ENCODE data around the gene DRC1. TPM values are rescaled to one million over a fixed set of nuclear protein-coding genes. Genes with fewer than 3 reads are reported as not detected.

Gene DRC1
- total RNA-seq, 1 experiment from 2014 or later = not detected

DNA sequence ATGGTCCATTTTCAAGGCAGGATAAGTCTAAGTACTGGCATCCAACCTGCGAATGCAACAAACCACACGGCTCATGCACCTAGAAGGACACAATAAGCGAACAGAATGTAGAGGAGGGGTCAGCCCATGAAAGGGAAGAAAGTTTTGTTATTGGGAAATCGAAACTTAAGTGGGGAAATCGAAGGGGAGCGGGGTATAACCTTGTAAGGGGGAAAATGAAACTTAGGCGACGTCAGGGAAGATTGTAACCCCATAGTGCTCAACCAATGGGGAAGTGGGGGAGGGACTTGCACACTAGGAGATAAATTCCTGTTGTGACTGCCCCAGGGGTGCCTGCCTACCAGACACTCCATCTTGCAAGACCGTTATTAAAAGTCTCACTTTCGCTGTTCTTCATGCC, 91.8 kb downstream of the DRC1 start:
- DNase-seq (ENCODE audit: low read depth, low spot score) (no peak), ATAC-seq (no peak)
- POLR2A ChIA-PET = no interaction called here

GRCh38 chr2:26494199-26494598, 92.5 kb downstream of the DRC1 start:
- intact Hi-C loops (cut with micrococcal nuclease) = no loop called here
- H3K27ac ChIP-seq (ENCODE audit: low read depth, low read length) = no peak overlapping the region
- H3K4me1 ChIP-seq (ENCODE audit: control insufficient read depth in 1 of 2, insufficient read depth in 2 of 2, low read length in 2 of 2) = no peaks in the 10 kb centered on the region
- H3K4me2 ChIP-seq (ENCODE audit: low read length) = no peak overlapping the region
- H3K27me3 ChIP-seq (ENCODE audit: insufficient read depth, low read length) = peaks cover 5% of the 10 kb centered on the region; the same call in 1 of the 2 replicates
- no peak overlapping the region for H3K4me3 ChIP-seq (replicated peaks in 1 of 2; ENCODE audit: low read depth in 1 of 2, low read length in 2 of 2)
- no peak for ATAC-seq
- no peak overlapping the region for H3K9ac ChIP-seq (ENCODE audit: low read length)
- H4K20me1 ChIP-seq (ENCODE audit: insufficient read depth) = no peaks in the 10 kb centered on the region
- ChIA-PET POLR2A (no interaction called here), RAD21 (ENCODE audit: low non-redundant PET in 1 of 2, low total read pairs in 2 of 2, uncharacterized antibody in 2 of 2, unreplicated experiment in 2 of 2) (no interaction called here), CTCF (no interaction called here)
- no peaks in the 10 kb centered on the region for H3K9me3 ChIP-seq (ENCODE audit: control insufficient read depth in 1 of 2, insufficient read depth in 1 of 2, low read depth in 1 of 2, low read length in 2 of 2)
- no peak for DNase-seq (ENCODE audit: low read depth, low spot score)
- H3K9me2 ChIP-seq (ENCODE audit: insufficient read depth) = no peaks in the 10 kb centered on the region
- H3K79me2 ChIP-seq (ENCODE audit: insufficient read depth, low read length) = no peaks in the 10 kb centered on the region
- H2AFZ ChIP-seq (ENCODE audit: low read depth, low read length, poor library complexity, severe bottlenecking) = no peak overlapping the region
- no TSS peak for BruUV-seq (replicated peaks)
- TF ChIP-seq, protein P1, sequence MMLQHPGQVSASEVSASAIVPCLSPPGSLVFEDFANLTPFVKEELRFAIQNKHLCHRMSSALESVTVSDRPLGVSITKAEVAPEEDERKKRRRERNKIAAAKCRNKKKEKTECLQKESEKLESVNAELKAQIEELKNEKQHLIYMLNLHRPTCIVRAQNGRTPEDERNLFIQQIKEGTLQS (IDR thresholded peaks at IDR 0.05) = no peak
- no peak for TF ChIP-seq SRF (IDR thresholded peaks at IDR 0.05; ENCODE audit: low read depth)
- TF ChIP-seq TCF7L2 (IDR thresholded peaks at IDR 0.05; ENCODE audit: borderline replicate concordance, extremely low read depth, insufficient read depth, insufficient read length) = no peak
- no peak for TF ChIP-seq CTCF (IDR thresholded peaks at IDR 0.05 in 2 of 3, conservative IDR thresholded peaks at IDR 0.05 in 1 of 3; ENCODE audit: borderline replicate concordance in 1 of 3, insufficient read depth in 1 of 3, low read depth in 2 of 3, low read length in 2 of 3)
- no peak for TF ChIP-seq ZNF274 (IDR thresholded peaks at IDR 0.05; ENCODE audit: low read depth, low read length)
- TF ChIP-seq EZH2 (IDR thresholded peaks at IDR 0.05) = no peak
- TF ChIP-seq EGR1 (IDR thresholded peaks at IDR 0.05; ENCODE audit: low read depth) = no peak
- no peaks in the 10 kb centered on the region for H3K36me3 ChIP-seq (ENCODE audit: control insufficient read depth in 1 of 2, insufficient read depth in 2 of 2, low read length in 2 of 2)

More for the DNA sequence above, 91.8 kb downstream of the DRC1 start:
- no peak overlapping the region for H3K4me3 ChIP-seq (replicated peaks in 1 of 2; ENCODE audit: low read depth in 1 of 2, low read length in 2 of 2)
- no peaks in the 10 kb centered on the region for H3K79me2 ChIP-seq (ENCODE audit: insufficient read depth, low read length)
- CTCF ChIA-PET = no interaction called here
- no peaks in the 10 kb centered on the region for H3K9me3 ChIP-seq (ENCODE audit: control insufficient read depth in 1 of 2, insufficient read depth in 1 of 2, low read depth in 1 of 2, low read length in 2 of 2)
- no peak overlapping the region for H2AFZ ChIP-seq (ENCODE audit: low read depth, low read length, poor library complexity, severe bottlenecking)
- H3K27me3 ChIP-seq (ENCODE audit: insufficient read depth, low read length) = peaks cover 5% of the 10 kb centered on the region; the same call in 1 of the 2 replicates
- H3K4me1 ChIP-seq (ENCODE audit: control insufficient read depth in 1 of 2, insufficient read depth in 2 of 2, low read length in 2 of 2) = no peaks in the 10 kb centered on the region
- BruUV-seq (replicated peaks) = no TSS peak
- TF ChIP-seq JUND (IDR thresholded peaks at IDR 0.05) (no peak), ZNF274 (IDR thresholded peaks at IDR 0.05; ENCODE audit: low read depth, low read length) (no peak), YY1 (IDR thresholded peaks at IDR 0.05; ENCODE audit: extremely low read depth, insufficient replicate concordance, low read depth, low read length) (no peak), EGR1 (IDR thresholded peaks at IDR 0.05; ENCODE audit: low read depth) (no peak), POLR2AphosphoS5 (IDR thresholded peaks at IDR 0.05; ENCODE audit: low read depth, low read length) (no peak), RAD21 (IDR thresholded peaks at IDR 0.05; ENCODE audit: low read depth) (no peak), FOSL1 (IDR thresholded peaks at IDR 0.05; ENCODE audit: low read depth) (no peak), CBX3 (IDR thresholded peaks at IDR 0.05; ENCODE audit: low read depth) (no peak), EZH2phosphoT487 (IDR thresholded peaks at IDR 0.05; ENCODE audit: borderline replicate concordance) (no peak), ZBTB33 (IDR thresholded peaks at IDR 0.05; ENCODE audit: extremely low read depth, insufficient replicate concordance, low read length) (no peak)
- no peak overlapping the region for H3K9ac ChIP-seq (ENCODE audit: low read length)
- intact Hi-C loops (cut with micrococcal nuclease) = no loop called here
- no peak overlapping the region for H3K4me2 ChIP-seq (ENCODE audit: low read length)
- no peak overlapping the region for H3K27ac ChIP-seq (ENCODE audit: low read depth, low read length)
- no peaks in the 10 kb centered on the region for H4K20me1 ChIP-seq (ENCODE audit: insufficient read depth)
- no peaks in the 10 kb centered on the region for H3K9me2 ChIP-seq (ENCODE audit: insufficient read depth)
- RAD21 ChIA-PET (ENCODE audit: low non-redundant PET in 1 of 2, low total read pairs in 2 of 2, uncharacterized antibody in 2 of 2, unreplicated experiment in 2 of 2) = no interaction called here
- no peaks in the 10 kb centered on the region for H3K36me3 ChIP-seq (ENCODE audit: control insufficient read depth in 1 of 2, insufficient read depth in 2 of 2, low read length in 2 of 2)
